ENCODE results near the gene LRBA. TPM values are rescaled to one million over a fixed set of nuclear protein-coding genes. Genes with fewer than 3 reads are reported as not detected.

Gene LRBA
- polyA plus RNA-seq, 1 of the 3 experiments (the other 2 are of a cell fraction), result 11.4 TPM

GRCh38 chr4:150299816-150300215, 715.3 kb downstream of the LRBA start (continued):
- TF ChIP-seq SMC3 (IDR thresholded peaks at IDR 0.05; ENCODE audit: low read depth, low read length) (no peak), SIN3A (IDR thresholded peaks at IDR 0.05; ENCODE audit: borderline replicate concordance, low read depth, low read length) (no peak)

DNA sequence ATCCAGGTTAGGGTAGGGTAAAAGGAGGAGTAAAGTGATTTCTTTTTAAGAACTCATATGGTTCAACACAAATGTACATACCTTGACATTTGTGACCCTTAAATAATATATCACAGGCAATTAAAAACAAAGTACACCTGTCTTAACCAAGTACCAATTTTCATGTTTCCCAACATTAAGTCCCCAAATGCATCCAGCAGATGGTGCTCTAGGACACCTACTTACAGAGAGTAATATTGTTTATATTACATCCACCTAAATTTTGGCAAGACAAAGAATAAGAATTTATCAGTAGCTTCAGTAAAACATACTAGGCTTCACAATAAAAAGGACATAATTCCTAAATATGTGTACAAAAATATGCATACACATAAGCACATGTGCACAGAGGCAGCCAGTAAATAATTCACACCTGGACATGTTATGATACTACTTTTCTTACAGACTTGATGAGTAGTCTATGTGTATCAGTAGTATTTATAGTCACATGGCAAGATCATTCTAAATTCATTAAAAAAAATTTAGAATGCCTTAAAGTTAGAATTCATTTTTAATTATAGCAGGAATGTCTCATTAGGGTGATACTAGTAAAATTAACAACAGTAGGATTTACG, 717.1 kb downstream of the LRBA start:
- WGBS (ENCODE audit: low lambda C conversion rate), result 92% methylated on average over 1 of the region's 1 CpG
- TF ChIP-seq SIN3A (IDR thresholded peaks at IDR 0.05; ENCODE audit: borderline replicate concordance, low read depth, low read length) (no peak), RXRA (IDR thresholded peaks at IDR 0.05; ENCODE audit: borderline replicate concordance, low read depth) (no peak), SMC3 (IDR thresholded peaks at IDR 0.05; ENCODE audit: low read depth, low read length) (peak; percentile 84), TCF12 (IDR thresholded peaks at IDR 0.05) (no peak), JUND (IDR thresholded peaks at IDR 0.05) (no peak), NFIC (IDR thresholded peaks at IDR 0.05; ENCODE audit: borderline replicate concordance) (no peak), CHD2 (IDR thresholded peaks at IDR 0.05; ENCODE audit: low read length, partially characterized antibody) (no peak), RAD21 (IDR thresholded peaks at IDR 0.05; ENCODE audit: low read length) (peak; percentile 89), USF2 (IDR thresholded peaks at IDR 0.05; ENCODE audit: borderline replicate concordance, low read depth, low read length) (no peak), GATA2 (CRISPR knock-in tag; IDR thresholded peaks at IDR 0.05) (no peak), FOSL2 (IDR thresholded peaks at IDR 0.05; ENCODE audit: borderline replicate concordance, low read depth) (no peak), RCOR1 (IDR thresholded peaks at IDR 0.05; ENCODE audit: low read length) (no peak), NRF1 (IDR thresholded peaks at IDR 0.05; ENCODE audit: low read depth, low read length) (no peak), RFX5 (IDR thresholded peaks at IDR 0.05; ENCODE audit: low read length) (no peak), MAX (IDR thresholded peaks at IDR 0.05; ENCODE audit: low read depth) (no peak), YY1 (IDR thresholded peaks at IDR 0.05; ENCODE audit: low read depth) (no peak), TEAD4 (IDR thresholded peaks at IDR 0.05; ENCODE audit: borderline replicate concordance, insufficient read depth) (no peak), ZBTB33 (IDR thresholded peaks at IDR 0.05; ENCODE audit: borderline replicate concordance, low read depth) (no peak), POLR2AphosphoS5 (IDR thresholded peaks at IDR 0.05; ENCODE audit: low read depth, low read length) (no peak), EZH2phosphoT487 (IDR thresholded peaks at IDR 0.05; ENCODE audit: borderline replicate concordance, low read depth) (no peak)
- TF ChIP-seq, protein P1, sequence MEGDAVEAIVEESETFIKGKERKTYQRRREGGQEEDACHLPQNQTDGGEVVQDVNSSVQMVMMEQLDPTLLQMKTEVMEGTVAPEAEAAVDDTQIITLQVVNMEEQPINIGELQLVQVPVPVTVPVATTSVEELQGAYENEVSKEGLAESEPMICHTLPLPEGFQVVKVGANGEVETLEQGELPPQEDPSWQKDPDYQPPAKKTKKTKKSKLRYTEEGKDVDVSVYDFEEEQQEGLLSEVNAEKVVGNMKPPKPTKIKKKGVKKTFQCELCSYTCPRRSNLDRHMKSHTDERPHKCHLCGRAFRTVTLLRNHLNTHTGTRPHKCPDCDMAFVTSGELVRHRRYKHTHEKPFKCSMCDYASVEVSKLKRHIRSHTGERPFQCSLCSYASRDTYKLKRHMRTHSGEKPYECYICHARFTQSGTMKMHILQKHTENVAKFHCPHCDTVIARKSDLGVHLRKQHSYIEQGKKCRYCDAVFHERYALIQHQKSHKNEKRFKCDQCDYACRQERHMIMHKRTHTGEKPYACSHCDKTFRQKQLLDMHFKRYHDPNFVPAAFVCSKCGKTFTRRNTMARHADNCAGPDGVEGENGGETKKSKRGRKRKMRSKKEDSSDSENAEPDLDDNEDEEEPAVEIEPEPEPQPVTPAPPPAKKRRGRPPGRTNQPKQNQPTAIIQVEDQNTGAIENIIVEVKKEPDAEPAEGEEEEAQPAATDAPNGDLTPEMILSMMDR (IDR thresholded peaks at IDR 0.05), result peak; percentile 89
- Histone ChIP-seq H2AFZ (ENCODE audit: low read depth) (no peak overlapping the region), H3K36me3 (replicated peaks in 1 of 2; ENCODE audit: control insufficient read depth in 1 of 2, insufficient read depth in 2 of 2, low read length in 1 of 2) (no peaks in the 10 kb centered on the region), H3K79me2 (ENCODE audit: insufficient read depth) (no peaks in the 10 kb centered on the region), H3K9me2 (no peaks in the 10 kb centered on the region), H3K9me3 (no peaks in the 10 kb centered on the region), H3F3A (replicated peaks; ENCODE audit: insufficient read depth) (peaks cover 5% of the 10 kb centered on the region), H3K9ac (no peak overlapping the region), H3K4me2 (no peak overlapping the region), H3K27ac (ENCODE audit: low read depth in 2 of 2, low read length in 1 of 2) (no peak overlapping the region), H3K27me3 (ENCODE audit: insufficient read depth) (no peaks in the 10 kb centered on the region), H3K4me3 (ENCODE audit: low read depth in 2 of 2, low read length in 1 of 2) (no peak overlapping the region), H3K4me1 (ENCODE audit: control insufficient read depth in 1 of 2, insufficient read depth in 2 of 2, low read depth in 1 of 2, low read length in 1 of 2) (peaks cover 0 to 3% of the 10 kb centered on the region in 2 experiments; a peak in 1 of 4 replicates), H4K20me1 (ENCODE audit: insufficient read depth) (no peaks in the 10 kb centered on the region)
- peak; percentile 34 for DNase-seq
- ChIA-PET CTCF (interaction anchor here (0.6 to 4.4 kb wide), 35 partner anchors 8 to 594 kb away, joined by 3 to 71 read pairs (median 4); no protein-coding TSS in a partner anchor), POLR2A (no interaction called here)

All from SK-N-SH (cell line).